Neuronal stem cell (in vitro differentiated cells): ENCODE results near the gene KLHL2.

Experiments
- DNase-seq: peaks from one replicate; pipeline ENCODE4 v3.0.0-alpha.2; 2013; ENCODE audit warnings: low spot score
- H2AFZ ChIP-seq: one replicate; pipeline ENCODE4 v1.6.1; 2013; ENCODE audit warnings: mild to moderate bottlenecking, low read length, inconsistent platforms
- H2AK5ac ChIP-seq: 2 replicates; pipeline ENCODE4 v1.6.1; 2013; ENCODE audit warnings: low read depth, mild to moderate bottlenecking, inconsistent platforms, low read length, moderate library complexity, mixed read lengths
- H2BK120ac ChIP-seq: 2 replicates; pipeline ENCODE4 v1.6.1; 2013; ENCODE audit warnings: low read depth, mild to moderate bottlenecking, inconsistent platforms, low read length, moderate library complexity, mixed read lengths
- H2BK12ac ChIP-seq: one replicate; pipeline ENCODE4 v1.6.1; 2013; ENCODE audit warnings: low read length, inconsistent platforms
- H2BK15ac ChIP-seq: 2 replicates; pipeline ENCODE4 v1.6.1; 2013; ENCODE audit warnings: mild to moderate bottlenecking, low read length, inconsistent platforms, mixed read lengths
- H2BK5ac ChIP-seq: one replicate; pipeline ENCODE4 v1.6.1; 2013; ENCODE audit warnings: inconsistent platforms, mild to moderate bottlenecking, low read length, moderate library complexity
- H3K14ac ChIP-seq: one replicate; pipeline ENCODE4 v1.6.1; 2013; ENCODE audit warnings: low read length, inconsistent platforms
- H3K18ac ChIP-seq: 2 replicates; pipeline ENCODE4 v1.6.1; 2013; ENCODE audit warnings: low read length, inconsistent platforms
- H3K23ac ChIP-seq: 2 replicates; pipeline ENCODE4 v1.6.1; 2013; ENCODE audit warnings: low read depth, mild to moderate bottlenecking, mixed read lengths, low read length, inconsistent platforms; ENCODE audit not compliant: poor library complexity
- H3K27ac ChIP-seq: replicated peaks from 3 replicates; pipeline ENCODE4 v1.5.1; 2013; ENCODE audit warnings: low read length, inconsistent platforms
- H3K27me3 ChIP-seq, 3 experiments: 2 replicates each; pipeline ENCODE4 v1.6.1; 2013; ENCODE audit warnings: low read length in 3 of 3, mild to moderate bottlenecking in 2 of 3, inconsistent platforms in 1 of 3, low read depth in 1 of 3, mixed read lengths in 1 of 3, moderate library complexity in 1 of 3; ENCODE audit not compliant: control insufficient read depth in 3 of 3, insufficient read depth in 3 of 3
- H3K36me3 ChIP-seq, 2 donors: replicated peaks in 1 of 2; 2 replicates each; pipeline ENCODE4 v1.6.1; 2013; ENCODE audit warnings: low read length in 2 of 2; ENCODE audit not compliant: control insufficient read depth in 2 of 2, insufficient read depth in 2 of 2
- H3K4ac ChIP-seq: 2 replicates; pipeline ENCODE4 v1.6.1; 2013; ENCODE audit warnings: inconsistent platforms, mild to moderate bottlenecking, low read length, moderate library complexity
- H3K4me1 ChIP-seq, 2 donors: 1 replicate in 1 of 2; 2 replicates in 1 of 2; pipeline ENCODE4 v1.6.1; 2013; ENCODE audit warnings: low read length in 2 of 2, low read depth in 1 of 2; ENCODE audit not compliant: control insufficient read depth in 2 of 2, insufficient read depth in 1 of 2
- H3K4me2 ChIP-seq: one replicate; pipeline ENCODE4 v1.6.1; 2013; ENCODE audit warnings: mild to moderate bottlenecking, low read length, inconsistent platforms; ENCODE audit not compliant: insufficient read depth, poor library complexity, severe bottlenecking
- H3K4me3 ChIP-seq, 2 donors: 2 replicates each; pipeline ENCODE4 v1.5.1; 2013; ENCODE audit warnings: low read length in 2 of 2, mild to moderate bottlenecking in 2 of 2, inconsistent platforms in 1 of 2, moderate library complexity in 1 of 2
- H3K79me1 ChIP-seq: one replicate; pipeline ENCODE4 v1.6.1; 2013; ENCODE audit warnings: low read depth, mild to moderate bottlenecking, inconsistent platforms, low read length, moderate library complexity
- H3K9ac ChIP-seq: one replicate; pipeline ENCODE4 v1.6.1; 2013; ENCODE audit warnings: mild to moderate bottlenecking, low read depth, low read length, inconsistent platforms; ENCODE audit not compliant: poor library complexity
- H3K9me3 ChIP-seq, 2 donors: replicated peaks in 1 of 2; 2 replicates each; pipeline versions ENCODE3 to v1.6.1; 2013; ENCODE audit warnings: low read length in 2 of 2, mild to moderate bottlenecking in 2 of 2, inconsistent platforms in 1 of 2, low read depth in 1 of 2, mixed read lengths in 1 of 2, moderate library complexity in 1 of 2; ENCODE audit not compliant: control insufficient read depth in 2 of 2, insufficient read depth in 1 of 2
- H4K8ac ChIP-seq: one replicate; pipeline ENCODE4 v1.6.1; 2013; ENCODE audit warnings: low read depth, mild to moderate bottlenecking, inconsistent platforms, low read length, moderate library complexity
- H4K91ac ChIP-seq: one replicate; pipeline ENCODE4 v1.6.1; 2013; ENCODE audit warnings: low read length, low read depth, mild to moderate bottlenecking, inconsistent platforms; ENCODE audit not compliant: poor library complexity
- WGBS, 2 donors: extraction: QIAGEN DNeasy Blood & Tissue Kit; methylation state at CpG; one replicate each; pipeline ENCODE4 v1.1.7; 2013; ENCODE audit warnings: missing lambda C conversion rate in 2 of 2, mixed read lengths in 1 of 2; ENCODE audit not compliant: insufficient read length in 2 of 2, insufficient replicate concordance in 1 of 2; ENCODE audit errors: extremely low coverage in 2 of 2; 5-methylcytosine and 5-hydroxymethylcytosine counted together

The KLHL2 gene

GRCh38 chr4:165192956-165193355 is 14.4 kb upstream of the KLHL2 start:
- no peak overlapping the region for H3K4me2 ChIP-seq
- H3K27ac ChIP-seq = no peak overlapping the region
- H2AFZ ChIP-seq = no peak overlapping the region
- H3K79me1 ChIP-seq = no peaks in the 10 kb centered on the region
- no peak for DNase-seq
- H2AK5ac ChIP-seq = no peak overlapping the region
- H3K36me3 ChIP-seq = no peaks in the 10 kb centered on the region
- H2BK120ac ChIP-seq = no peak overlapping the region
- WGBS, 2 donors = no CpG with 5 or more reads among the region's 4 CpGs
- H4K8ac ChIP-seq = no peak overlapping the region
- H3K4me3 ChIP-seq = no peak overlapping the region
- no peak overlapping the region for H3K23ac ChIP-seq
- H3K9ac ChIP-seq = no peak overlapping the region
- H3K18ac ChIP-seq = no peak overlapping the region
- H3K4me1 ChIP-seq = no peaks in the 10 kb centered on the region
- no peak overlapping the region for H3K14ac ChIP-seq
- H3K9me3 ChIP-seq = no peaks in the 10 kb centered on the region
- no peak overlapping the region for H2BK5ac ChIP-seq
- H3K27me3 ChIP-seq = no peaks in the 10 kb centered on the region
- H2BK15ac ChIP-seq = no peak overlapping the region
- no peak overlapping the region for H2BK12ac ChIP-seq
- no peak overlapping the region for H3K4ac ChIP-seq
- H4K91ac ChIP-seq = no peak overlapping the region

- no peak overlapping the region for H4K8ac ChIP-seq
- H3K14ac ChIP-seq = no peak overlapping the region
- no peaks in the 10 kb centered on the region for H3K9me3 ChIP-seq
- H3K4me3 ChIP-seq = no peak overlapping the region
- DNase-seq = no peak
- no CpG with 5 or more reads among the region's 1 CpG for WGBS, 2 donors
- no peak overlapping the region for H2BK120ac ChIP-seq
- H3K36me3 ChIP-seq = no peaks in the 10 kb centered on the region
- H3K4me2 ChIP-seq = no peak overlapping the region
- H2BK15ac ChIP-seq = no peak overlapping the region
- no peak overlapping the region for H3K4ac ChIP-seq
- no peaks in the 10 kb centered on the region for H3K4me1 ChIP-seq
- no peak overlapping the region for H4K91ac ChIP-seq
- no peaks in the 10 kb centered on the region for H3K79me1 ChIP-seq
- H2BK12ac ChIP-seq = no peak overlapping the region
- H3K18ac ChIP-seq = no peak overlapping the region
- no peak overlapping the region for H2AFZ ChIP-seq
- H2AK5ac ChIP-seq = no peak overlapping the region
- no peak overlapping the region for H2BK5ac ChIP-seq
- no peak overlapping the region for H3K27ac ChIP-seq
- H3K27me3 ChIP-seq = no peaks in the 10 kb centered on the region
- no peak overlapping the region for H3K23ac ChIP-seq
- no peak overlapping the region for H3K9ac ChIP-seq
Observed at GRCh38 chr4:165194368-165194767, 13.0 kb upstream of the KLHL2 start.

GRCh38 chr4:165198329-165198728 is 9.0 kb upstream of the KLHL2 start:
- H3K9me3 ChIP-seq = no peaks in the 10 kb centered on the region
- H2BK120ac ChIP-seq = no peak overlapping the region
- no peak overlapping the region for H4K91ac ChIP-seq
- no peak for DNase-seq
- no peak overlapping the region for H2BK12ac ChIP-seq
- no peaks in the 10 kb centered on the region for H3K79me1 ChIP-seq
- H3K14ac ChIP-seq = no peak overlapping the region
- no peaks in the 10 kb centered on the region for H3K27me3 ChIP-seq
- no peak overlapping the region for H2BK15ac ChIP-seq
- no peak overlapping the region for H3K4me3 ChIP-seq
- H3K23ac ChIP-seq = no peak overlapping the region
- H4K8ac ChIP-seq = no peak overlapping the region
- H3K4me1 ChIP-seq = no peaks in the 10 kb centered on the region
- H2BK5ac ChIP-seq = no peak overlapping the region
- H3K18ac ChIP-seq = no peak overlapping the region
- H3K36me3 ChIP-seq = no peaks in the 10 kb centered on the region
- H2AK5ac ChIP-seq = no peak overlapping the region
- no peak overlapping the region for H3K9ac ChIP-seq
- WGBS, 2 donors = no CpG with 5 or more reads among the region's 1 CpG
- H3K4ac ChIP-seq = no peak overlapping the region
- no peak overlapping the region for H3K4me2 ChIP-seq
- no peak overlapping the region for H3K27ac ChIP-seq
- no peak overlapping the region for H2AFZ ChIP-seq

GRCh38 chr4:165199286-165199685 is 8.1 kb upstream of the KLHL2 start:
- Histone ChIP-seq H4K91ac (no peak overlapping the region), H3K27ac (no peak overlapping the region), H3K4me3 (no peak overlapping the region), H3K4ac (no peak overlapping the region), H4K8ac (no peak overlapping the region), H3K18ac (no peak overlapping the region), H2AFZ (no peak overlapping the region), H3K23ac (no peak overlapping the region), H3K4me2 (no peak overlapping the region), H3K79me1 (no peaks in the 10 kb centered on the region), H2BK5ac (no peak overlapping the region), H3K14ac (no peak overlapping the region), H2BK120ac (no peak overlapping the region), H2BK12ac (no peak overlapping the region), H3K9ac (no peak overlapping the region), H3K4me1 (no peaks in the 10 kb centered on the region), H3K36me3 (no peaks in the 10 kb centered on the region), H3K27me3 (no peaks in the 10 kb centered on the region), H2BK15ac (no peak overlapping the region), H3K9me3 (no peaks in the 10 kb centered on the region), H2AK5ac (no peak overlapping the region)
- no peak for DNase-seq
